Smooth muscle cell (in vitro differentiated cells): ENCODE results near the gene SPAM1. TPM values are rescaled to one million over a fixed set of nuclear protein-coding genes. Genes with fewer than 3 reads are reported as not detected.

Experiments used
- DNase-seq: peaks from one replicate; lab custom pipeline; 2025; ENCODE audit not compliant: unreplicated experiment; lab: John Stamatoyannopoulos, UW
- H2AFZ ChIP-seq: fragments of 200-600 bp; sonication (generic); 2 replicates; pipeline ENCODE4 v1.6.0; 2016; ENCODE audit warnings: antibody characterized with exemption, low read depth, mild to moderate bottlenecking
- H3F3A ChIP-seq: fragments of 200-600 bp; sonication (generic); 2 replicates; pipeline ENCODE4 v1.6.0; 2017; ENCODE audit warnings: antibody characterized with exemption, low read depth
- H3K27ac ChIP-seq: fragments of 200-600 bp; sonication (generic); 2 replicates; pipeline ENCODE4 v1.5.1; 2016; ENCODE audit warnings: low read depth, mild to moderate bottlenecking
- H3K27me3 ChIP-seq: fragments of 200-600 bp; sonication (generic); 2 replicates; pipeline ENCODE4 v1.6.1; 2016; ENCODE audit warnings: low read depth, mild to moderate bottlenecking
- H3K36me3 ChIP-seq: fragments of 200-600 bp; sonication (generic); 2 replicates; pipeline ENCODE4 v1.5.1; 2016; ENCODE audit warnings: low read depth
- H3K4me1 ChIP-seq: fragments of 200-600 bp; sonication (generic); 2 replicates; pipeline ENCODE4 v1.5.1; 2016; ENCODE audit warnings: low read depth
- H3K4me2 ChIP-seq: fragments of 200-600 bp; sonication (generic); 2 replicates; pipeline ENCODE4 v1.6.0; 2016; ENCODE audit warnings: mild to moderate bottlenecking
- H3K4me3 ChIP-seq: fragments of 200-600 bp; sonication (generic); 2 replicates; pipeline ENCODE4 v1.5.1; 2016; ENCODE audit warnings: mild to moderate bottlenecking
- H3K79me2 ChIP-seq: fragments of 200-600 bp; sonication (generic); 2 replicates; pipeline ENCODE4 v1.6.0; 2016; ENCODE audit warnings: low read depth, mild to moderate bottlenecking
- H3K9ac ChIP-seq: fragments of 200-600 bp; sonication (generic); 2 replicates; pipeline ENCODE4 v1.6.0; 2016; ENCODE audit warnings: low read depth
- H3K9me3 ChIP-seq: fragments of 200-600 bp; sonication (generic); replicated peaks from 2 replicates; pipeline ENCODE4 v1.5.1; 2016; ENCODE audit warnings: low read depth
- H4K20me1 ChIP-seq: fragments of 200-600 bp; sonication (generic); 2 replicates; pipeline ENCODE4 v1.6.0; 2016; ENCODE audit warnings: low read depth
- WGBS: methylation state at CpG from one replicate; pipeline ENCODE4 v1.1.7; 2016; ENCODE audit warnings: low lambda C conversion rate; 5-methylcytosine and 5-hydroxymethylcytosine counted together
- polyA plus RNA-seq: library from polyadenylated mRNA; unstranded; fragments of >200 nt; fragmentation: Nextera tagmentation; extraction: Ambion mirVana; gene quantifications from 2 replicates; pipeline ENCODE4 v1.2.1, GENCODE V29; 2016
- total RNA-seq: library from RNA; depleted of rRNA; stranded (reverse); fragments of >200 nt; gene quantifications from 2 replicates; pipeline ENCODE4 v1.2.3, GENCODE V29; 2014
- TF ChIP-seq, protein P1 (sequence below): fragments of 200-600 bp; sonication (generic); IDR thresholded peaks from 2 replicates; pipeline ENCODE4 v1.5.1; 2017; ENCODE audit warnings: borderline replicate concordance, mild to moderate bottlenecking, antibody characterized with exemption; ENCODE audit not compliant: insufficient read depth, poor library complexity, severe bottlenecking

SPAM1 gene
- total and polyA plus RNA-seq, 2 experiments from 2014 or later, result not detected

DNA sequence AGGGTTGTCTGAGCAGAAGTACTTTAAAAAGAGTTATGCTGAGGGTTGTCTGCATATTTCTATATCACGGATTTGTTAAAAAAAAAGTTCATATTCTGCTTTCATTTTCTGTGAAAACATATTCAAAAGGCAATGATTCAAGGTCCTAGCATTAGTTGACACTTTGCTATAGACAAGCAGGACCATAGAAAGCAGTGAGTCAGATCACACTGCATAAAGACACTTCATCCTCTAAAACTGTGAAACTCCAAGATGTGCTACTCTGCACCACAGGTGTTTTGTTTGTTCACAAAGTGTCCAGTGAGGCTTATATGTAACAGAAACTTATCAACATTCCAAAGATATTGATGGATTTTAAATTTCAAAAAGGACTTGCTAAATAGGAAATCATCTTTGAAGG lies 47.0 kb downstream of the SPAM1 start:
- H3K4me3 ChIP-seq, result no peak overlapping the region
- H3K27me3 ChIP-seq, result no peaks in the 10 kb centered on the region
- H3K9ac ChIP-seq, result no peak overlapping the region
- 81% methylated on average over 1 of the region's 1 CpG for WGBS
- no peaks in the 10 kb centered on the region for H3F3A ChIP-seq
- H3K4me2 ChIP-seq, result no peak overlapping the region
- TF ChIP-seq, protein P1, sequence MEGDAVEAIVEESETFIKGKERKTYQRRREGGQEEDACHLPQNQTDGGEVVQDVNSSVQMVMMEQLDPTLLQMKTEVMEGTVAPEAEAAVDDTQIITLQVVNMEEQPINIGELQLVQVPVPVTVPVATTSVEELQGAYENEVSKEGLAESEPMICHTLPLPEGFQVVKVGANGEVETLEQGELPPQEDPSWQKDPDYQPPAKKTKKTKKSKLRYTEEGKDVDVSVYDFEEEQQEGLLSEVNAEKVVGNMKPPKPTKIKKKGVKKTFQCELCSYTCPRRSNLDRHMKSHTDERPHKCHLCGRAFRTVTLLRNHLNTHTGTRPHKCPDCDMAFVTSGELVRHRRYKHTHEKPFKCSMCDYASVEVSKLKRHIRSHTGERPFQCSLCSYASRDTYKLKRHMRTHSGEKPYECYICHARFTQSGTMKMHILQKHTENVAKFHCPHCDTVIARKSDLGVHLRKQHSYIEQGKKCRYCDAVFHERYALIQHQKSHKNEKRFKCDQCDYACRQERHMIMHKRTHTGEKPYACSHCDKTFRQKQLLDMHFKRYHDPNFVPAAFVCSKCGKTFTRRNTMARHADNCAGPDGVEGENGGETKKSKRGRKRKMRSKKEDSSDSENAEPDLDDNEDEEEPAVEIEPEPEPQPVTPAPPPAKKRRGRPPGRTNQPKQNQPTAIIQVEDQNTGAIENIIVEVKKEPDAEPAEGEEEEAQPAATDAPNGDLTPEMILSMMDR, result no peak
- no peak overlapping the region for H2AFZ ChIP-seq
- H3K79me2 ChIP-seq, result no peaks in the 10 kb centered on the region
- H3K4me1 ChIP-seq, result no peaks in the 10 kb centered on the region
- no peaks in the 10 kb centered on the region for H4K20me1 ChIP-seq
- no peaks in the 10 kb centered on the region for H3K9me3 ChIP-seq
- H3K36me3 ChIP-seq, result no peaks in the 10 kb centered on the region
- no peak overlapping the region for H3K27ac ChIP-seq
- no peak for DNase-seq

DNA sequence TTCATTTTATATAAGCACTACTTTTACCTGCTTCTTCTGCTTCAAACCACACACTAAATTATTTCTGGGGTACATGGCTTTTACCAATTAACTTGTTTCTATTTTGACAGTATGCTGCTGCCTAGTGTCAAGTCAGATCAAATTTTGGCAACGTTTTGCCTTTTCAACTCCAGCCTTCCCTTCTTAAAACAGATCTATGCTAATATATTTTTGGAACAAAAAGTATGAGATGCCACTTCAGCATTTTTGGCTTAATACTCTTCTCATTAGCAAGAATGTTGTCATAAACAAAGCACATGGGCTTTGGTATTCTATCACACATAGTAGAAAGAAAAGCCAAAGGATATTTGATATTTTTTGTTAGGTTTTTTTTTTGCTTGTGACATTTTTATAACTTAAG lies 47.8 kb downstream of the SPAM1 start:
- Histone ChIP-seq H2AFZ (no peak overlapping the region), H3K27me3 (no peaks in the 10 kb centered on the region), H3K79me2 (no peaks in the 10 kb centered on the region), H3K4me1 (no peaks in the 10 kb centered on the region), H4K20me1 (no peaks in the 10 kb centered on the region), H3K27ac (no peak overlapping the region), H3K36me3 (no peaks in the 10 kb centered on the region), H3K4me2 (no peak overlapping the region), H3F3A (no peaks in the 10 kb centered on the region), H3K9me3 (no peaks in the 10 kb centered on the region), H3K9ac (no peak overlapping the region), H3K4me3 (no peak overlapping the region)
- TF ChIP-seq, protein P1, result no peak
- no peak for DNase-seq
- 80% methylated on average over 1 of the region's 1 CpG for WGBS

DNA sequence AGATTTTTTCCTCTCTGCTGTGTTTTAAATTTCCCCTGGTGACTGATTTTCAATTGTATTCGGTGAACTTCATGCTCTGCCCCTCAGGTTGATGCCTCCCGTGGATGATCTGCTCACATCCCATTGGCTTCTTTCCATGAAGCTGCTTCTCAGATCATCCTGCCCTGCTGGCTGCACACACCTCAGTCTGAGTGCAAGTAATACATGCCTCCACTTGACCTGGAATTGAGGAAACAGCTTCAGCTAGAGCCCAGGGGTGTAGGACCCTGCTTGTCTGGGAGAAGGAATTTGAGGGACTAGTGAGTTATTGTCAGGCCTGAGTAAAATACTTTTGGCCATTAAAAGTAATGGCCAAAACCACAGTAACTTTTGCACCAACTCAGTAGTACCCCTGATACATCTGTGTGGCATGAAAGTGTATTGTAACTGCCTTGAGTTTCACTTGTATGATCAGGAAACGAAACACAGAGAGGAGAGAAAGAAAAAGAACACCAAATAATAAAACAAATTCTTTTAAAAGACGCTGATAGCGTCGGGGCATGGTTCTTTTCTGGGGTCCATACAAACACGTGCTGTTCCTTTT lies 49.4 kb downstream of the SPAM1 start:
- H3K27ac ChIP-seq, result no peak overlapping the region
- no peak overlapping the region for H3K4me2 ChIP-seq
- H3K4me1 ChIP-seq, result no peaks in the 10 kb centered on the region
- 85% methylated on average over 7 of the region's 7 CpGs for WGBS
- H3F3A ChIP-seq, result no peaks in the 10 kb centered on the region
- DNase-seq, result no peak
- no peaks in the 10 kb centered on the region for H3K27me3 ChIP-seq
- no peaks in the 10 kb centered on the region for H3K79me2 ChIP-seq
- H3K9ac ChIP-seq, result no peak overlapping the region
- H4K20me1 ChIP-seq, result no peaks in the 10 kb centered on the region
- H2AFZ ChIP-seq, result no peak overlapping the region
- no peak overlapping the region for H3K4me3 ChIP-seq
- H3K36me3 ChIP-seq, result no peaks in the 10 kb centered on the region
- TF ChIP-seq, protein P1, result no peak
- no peaks in the 10 kb centered on the region for H3K9me3 ChIP-seq

DNA sequence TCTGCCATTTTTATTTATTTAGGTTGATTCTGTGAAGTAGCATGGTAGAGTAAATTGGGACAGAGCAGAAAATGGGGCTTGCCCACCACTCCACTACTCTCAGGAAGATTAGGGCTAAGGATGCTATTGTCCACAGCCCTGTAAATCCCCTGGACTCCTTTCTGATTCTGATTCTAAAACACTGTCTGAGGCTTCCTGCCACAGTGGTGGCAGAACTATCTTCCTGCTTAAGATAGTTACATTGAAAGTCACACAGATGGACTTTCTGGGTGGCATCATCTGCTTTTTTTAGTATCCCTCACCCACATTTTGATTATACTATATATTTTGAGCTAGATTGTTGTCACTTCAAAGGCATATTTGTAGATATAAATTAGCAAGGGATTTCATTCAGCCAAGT lies 50.0 kb downstream of the SPAM1 start:
- no peak overlapping the region for H2AFZ ChIP-seq

More for the DNA sequence above, 50.0 kb downstream of the SPAM1 start:
- Histone ChIP-seq H3K36me3 (no peaks in the 10 kb centered on the region), H3K27ac (no peak overlapping the region), H4K20me1 (no peaks in the 10 kb centered on the region), H3F3A (no peaks in the 10 kb centered on the region), H3K9ac (no peak overlapping the region), H3K9me3 (no peaks in the 10 kb centered on the region), H3K4me1 (no peaks in the 10 kb centered on the region), H3K4me2 (no peak overlapping the region), H3K27me3 (no peaks in the 10 kb centered on the region), H3K79me2 (no peaks in the 10 kb centered on the region), H3K4me3 (no peak overlapping the region)
- TF ChIP-seq, protein P1, result no peak
- no peak for DNase-seq
